K562 (cell line): ENCODE data around the gene PLA1A. TPM values are rescaled to one million over a fixed set of nuclear protein-coding genes. Genes with fewer than 3 reads are reported as not detected.

Experiments used
- AFF1 ChIP-seq, 2 experiments: fragments of 450-650 bp; IDR thresholded peaks; 2 replicates each; pipeline ENCODE4 v1.6.1; 2018; ENCODE audit warnings: mild to moderate bottlenecking in 2 of 2, low read depth in 1 of 2; ENCODE audit not compliant: partially characterized antibody in 2 of 2
- CBX8 ChIP-seq: fragments of 200-600 bp; sonication (generic); IDR thresholded peaks from 2 replicates; pipeline ENCODE4 v1.6.1; 2012; ENCODE audit warnings: borderline replicate concordance, mixed run types, low read depth, mild to moderate bottlenecking, moderate library complexity, mixed read lengths, low read length, control low read depth, inconsistent platforms; ENCODE audit not compliant: poor library complexity, severe bottlenecking; ENCODE audit errors: extremely low read depth
- CHD4 ChIP-seq: fragments of 200-600 bp; sonication (generic); IDR thresholded peaks from 3 replicates; pipeline ENCODE4 v1.6.1; 2012; ENCODE audit warnings: low read depth, mild to moderate bottlenecking, mixed read lengths, low read length, inconsistent platforms; ENCODE audit not compliant: insufficient read depth, insufficient replicate concordance, poor library complexity, severe bottlenecking
- GTF2B ChIP-seq: IDR thresholded peaks from 2 replicates; pipeline ENCODE4 v1.6.1; 2011; ENCODE audit not compliant: insufficient read length; ENCODE audit errors: extremely low read depth
- HDGF ChIP-seq: fragments of 450-650 bp; IDR thresholded peaks from 2 replicates; pipeline ENCODE4 v1.6.1; 2016
- TSHZ1 ChIP-seq: fragments of 250-450 bp; sonication (Bioruptor Pico); IDR thresholded peaks from 2 replicates; pipeline ENCODE4 v1.4.0; 2020; ENCODE audit warnings: mild to moderate bottlenecking, moderate library complexity
- ZNF263 ChIP-seq: sonication (generic); formaldehyde crosslinking; IDR thresholded peaks from 2 replicates; pipeline ENCODE4 v1.8.0; 2022; ENCODE audit warnings: mild to moderate bottlenecking, missing genetic modification reagents, borderline replicate concordance
- polyA plus RNA-seq, 8 experiments: library from polyadenylated mRNA; depleted of rRNA in 4 of 8; stranded (reverse) in 5 of 8; unstranded in 3 of 8; fragments of >200 nt; fragmentation: Nextera tagmentation in 2 of 8; fragmentation: Illumina TruSeq in 1 of 8; extraction: Ambion mirVana in 2 of 8; extraction: Trizol in 1 of 8; gene quantifications; 2 replicates each; pipeline versions ENCODE4 v1.2.1 to v1.2.3, GENCODE V29; 2011 to 2014; ENCODE audit warnings: inconsistent platforms in 1 of 8, missing spikeins in 1 of 8
- total RNA-seq, 7 experiments: library from RNA; depleted of rRNA in 6 of 7; stranded (reverse); fragments of >200 nt in 6 of 7; fragmentation: Illumina TruSeq in 2 of 7; extraction: Trizol in 2 of 7; gene quantifications; 2 replicates each; pipeline versions ENCODE4 v1.2.1 to v1.2.3, GENCODE V29; 2011 to 2021; ENCODE audit warnings: low replicate concordance in 1 of 7
- TF ChIP-seq, protein P1 (sequence below), 2 experiments: fragments of 450-650 bp; IDR thresholded peaks; 2 replicates each; pipeline ENCODE4 v1.6.1; 2016

The PLA1A gene
- total and polyA plus RNA-seq, 9 of the 15 experiments (the other 6 are each of a cell fraction or from before 2014, with no cell fraction given): not detected

GRCh38 chr3:119598410-119599098 is 869 bp downstream of the PLA1A start (continued):
- TF ChIP-seq AFF1 (IDR thresholded peaks at IDR 0.05; ENCODE audit: low read depth in 1 of 2, partially characterized antibody in 2 of 2) (no peak), CBX8 (no peak), CHD4 (no peak), HDGF (no peak), ZNF263 (CRISPR knock-in tag) (no peak), GTF2B (no peak), TSHZ1 (CRISPR knock-in tag) (no peak)
- TF ChIP-seq, protein P1, sequence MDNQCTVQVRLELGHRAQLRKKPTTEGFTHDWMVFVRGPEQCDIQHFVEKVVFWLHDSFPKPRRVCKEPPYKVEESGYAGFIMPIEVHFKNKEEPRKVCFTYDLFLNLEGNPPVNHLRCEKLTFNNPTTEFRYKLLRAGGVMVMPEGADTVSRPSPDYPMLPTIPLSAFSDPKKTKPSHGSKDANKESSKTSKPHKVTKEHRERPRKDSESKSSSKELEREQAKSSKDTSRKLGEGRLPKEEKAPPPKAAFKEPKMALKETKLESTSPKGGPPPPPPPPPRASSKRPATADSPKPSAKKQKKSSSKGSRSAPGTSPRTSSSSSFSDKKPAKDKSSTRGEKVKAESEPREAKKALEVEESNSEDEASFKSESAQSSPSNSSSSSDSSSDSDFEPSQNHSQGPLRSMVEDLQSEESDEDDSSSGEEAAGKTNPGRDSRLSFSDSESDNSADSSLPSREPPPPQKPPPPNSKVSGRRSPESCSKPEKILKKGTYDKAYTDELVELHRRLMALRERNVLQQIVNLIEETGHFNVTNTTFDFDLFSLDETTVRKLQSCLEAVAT (IDR thresholded peaks at IDR 0.05): no peak
